HL-60 (cell line): ENCODE measurements around the gene MIA3.

Experiments
- POLR2AphosphoS5 ChIP-seq: IDR thresholded peaks from 2 replicates; pipeline ENCODE4 v1.6.1; 2012; ENCODE audit warnings: low read depth
- TF ChIP-seq, protein P1 (sequence below): IDR thresholded peaks from one replicate; pipeline ENCODE4 v1.5.1; 2011; ENCODE audit warnings: low read length, control low read depth, inconsistent platforms; ENCODE audit not compliant: insufficient read depth

GRCh38 chr1:222622765-222623164 lies 4.9 kb downstream of the MIA3 start:
- TF ChIP-seq, protein P1, sequence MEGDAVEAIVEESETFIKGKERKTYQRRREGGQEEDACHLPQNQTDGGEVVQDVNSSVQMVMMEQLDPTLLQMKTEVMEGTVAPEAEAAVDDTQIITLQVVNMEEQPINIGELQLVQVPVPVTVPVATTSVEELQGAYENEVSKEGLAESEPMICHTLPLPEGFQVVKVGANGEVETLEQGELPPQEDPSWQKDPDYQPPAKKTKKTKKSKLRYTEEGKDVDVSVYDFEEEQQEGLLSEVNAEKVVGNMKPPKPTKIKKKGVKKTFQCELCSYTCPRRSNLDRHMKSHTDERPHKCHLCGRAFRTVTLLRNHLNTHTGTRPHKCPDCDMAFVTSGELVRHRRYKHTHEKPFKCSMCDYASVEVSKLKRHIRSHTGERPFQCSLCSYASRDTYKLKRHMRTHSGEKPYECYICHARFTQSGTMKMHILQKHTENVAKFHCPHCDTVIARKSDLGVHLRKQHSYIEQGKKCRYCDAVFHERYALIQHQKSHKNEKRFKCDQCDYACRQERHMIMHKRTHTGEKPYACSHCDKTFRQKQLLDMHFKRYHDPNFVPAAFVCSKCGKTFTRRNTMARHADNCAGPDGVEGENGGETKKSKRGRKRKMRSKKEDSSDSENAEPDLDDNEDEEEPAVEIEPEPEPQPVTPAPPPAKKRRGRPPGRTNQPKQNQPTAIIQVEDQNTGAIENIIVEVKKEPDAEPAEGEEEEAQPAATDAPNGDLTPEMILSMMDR = no peak
- no peak for TF ChIP-seq POLR2AphosphoS5
